Measurements from ENCODE around the gene TOP2A.

- TF ChIP-seq CTCF (conservative IDR thresholded peaks at IDR 0.05 in 1 of 2, IDR thresholded peaks at IDR 0.05 in 1 of 2; ENCODE audit: extremely low read depth in 1 of 2, insufficient read depth in 1 of 2, low read depth in 1 of 2, low read length in 2 of 2), result no peak
- no peak for TF ChIP-seq EZH2 (IDR thresholded peaks at IDR 0.05; ENCODE audit: borderline replicate concordance, low read length)
Observed at GRCh38 chr17:40453881-40454612, 36.4 kb upstream of the TOP2A start.
